ENCODE data around the gene SNED1. TPM values are rescaled to one million over a fixed set of nuclear protein-coding genes. Genes with fewer than 3 reads are reported as not detected.

Gene SNED1
- total and polyA plus RNA-seq, 5 experiments from 2014 or later = 0.60 to 99.9 (median 3.0) TPM

DNA sequence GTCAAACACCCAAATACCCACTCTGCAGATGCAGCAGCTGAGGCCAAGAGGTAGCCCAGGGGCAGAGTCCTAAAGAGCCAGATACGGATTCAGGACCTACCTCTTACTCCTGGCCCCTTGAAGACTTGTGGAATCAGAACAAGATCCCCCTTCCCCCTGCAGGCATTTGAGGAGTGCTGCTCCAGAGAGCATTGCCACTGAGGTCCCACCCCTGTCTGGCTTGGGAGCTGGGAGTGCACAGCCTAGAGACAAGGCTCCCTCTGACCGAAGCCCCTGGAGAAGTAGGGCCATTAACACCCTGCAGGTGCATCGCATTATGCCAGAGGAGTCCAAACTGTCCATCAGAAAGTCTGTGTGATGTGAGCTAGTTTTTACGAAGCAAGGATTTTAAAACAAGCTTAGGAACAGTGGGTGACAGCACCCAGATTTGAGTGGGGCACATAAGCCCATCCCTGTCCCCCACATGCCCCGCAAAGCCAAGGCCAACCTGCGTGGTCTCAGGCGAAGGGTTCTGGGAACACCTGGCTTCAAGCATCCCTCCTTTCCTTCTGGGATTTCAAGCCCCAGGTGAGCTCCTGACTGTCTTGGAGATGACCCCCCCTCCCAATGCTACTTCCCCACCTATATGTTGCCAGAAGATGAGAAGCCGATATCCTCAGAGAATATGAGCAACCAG is 55.3 kb downstream of the SNED1 start:
- no peaks in the 10 kb centered on the region for H3K27me3 Mint-ChIP-seq
- POLR2A ChIA-PET = interaction anchor here (1.0 to 1.4 kb wide), 3 partner anchors 10 to 68 kb away, joined by 3 to 4 read pairs (median 3); no protein-coding TSS in a partner anchor
- DNase-seq = no peak
- peaks cover 0 to 25% (median 2%) of the 10 kb centered on the region in 3 donors for H3K36me3 Mint-ChIP-seq
- H3K27ac Mint-ChIP-seq = peak overlapping the region in 4 of 10 donors; percentile 4 to 38 (median 28)
- H3K4me1 Mint-ChIP-seq = peaks cover 0 to 4% (median 2%) of the 10 kb centered on the region in 4 donors
- ATAC-seq = no peak
- H3K4me3 Mint-ChIP-seq = no peak overlapping the region
- H3K9me3 Mint-ChIP-seq = no peaks in the 10 kb centered on the region

DNA sequence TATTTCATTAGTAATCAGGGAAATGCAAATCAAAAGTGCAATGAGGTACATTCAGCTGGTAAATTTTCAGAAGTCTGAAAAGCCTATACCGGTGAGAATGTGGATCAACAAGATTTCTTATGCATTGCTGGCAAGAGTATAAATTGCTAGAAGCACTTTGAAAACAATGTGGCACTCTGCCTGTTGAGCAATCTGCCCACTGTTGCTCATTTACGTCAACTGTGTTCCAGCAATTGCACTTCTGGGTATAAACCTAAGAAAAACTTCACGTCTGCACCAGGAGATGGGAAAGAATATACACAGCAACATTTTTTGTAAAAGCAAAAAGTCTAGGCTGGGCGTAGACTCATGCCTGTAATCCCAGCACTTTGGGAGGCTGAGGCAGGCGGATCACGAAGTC is 62.9 kb downstream of the SNED1 start:
- Mint-ChIP-seq H3K4me1 (peaks cover 2 to 16% (median 13%) of the 10 kb centered on the region in 4 donors), H3K27me3 (no peaks in the 10 kb centered on the region), H3K36me3 (no peaks in the 10 kb centered on the region), H3K9me3 (no peaks in the 10 kb centered on the region), H3K27ac (peak overlapping the region in 2 of 10 donors; percentile 56 to 78), H3K4me3 (no peak overlapping the region)
- DNase-seq (no peak), ATAC-seq (no peak)
- POLR2A ChIA-PET = interaction anchor here (1.6 kb wide), 1 partner anchor 23 kb away, joined by 6 read pairs; no protein-coding TSS in a partner anchor

DNA sequence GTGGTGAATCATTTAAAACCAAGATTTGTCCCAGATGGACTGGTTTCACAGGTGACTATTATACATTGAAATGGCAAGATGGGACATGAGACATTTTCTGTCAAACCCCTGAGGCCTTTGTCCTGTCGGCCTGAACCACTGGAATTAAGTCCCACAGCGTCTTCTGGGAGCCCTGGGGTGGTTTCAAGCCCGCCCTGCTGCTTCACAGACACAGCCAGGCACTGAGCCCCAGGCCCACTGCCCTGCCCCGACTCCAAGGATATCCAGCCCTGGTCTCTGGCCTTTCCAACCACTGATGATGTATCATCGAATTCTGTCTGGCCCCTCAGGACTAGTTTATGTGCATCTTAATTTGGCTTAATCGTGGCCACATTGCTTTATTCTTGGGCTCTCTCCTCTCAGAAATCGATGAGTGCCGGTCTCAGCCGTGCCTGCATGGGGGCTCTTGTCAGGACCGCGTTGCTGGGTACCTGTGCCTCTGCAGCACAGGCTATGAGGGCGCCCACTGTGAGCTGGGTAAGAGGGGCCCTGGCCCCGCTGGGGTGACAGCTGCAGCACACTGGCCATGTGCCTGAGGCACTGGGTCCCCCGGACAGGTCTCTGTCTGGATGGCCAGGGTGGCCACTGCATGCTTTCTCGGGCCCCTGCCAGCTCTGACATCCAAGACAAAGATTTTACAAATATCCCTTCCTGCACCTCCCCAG is 64.1 kb downstream of the SNED1 start:
- Mint-ChIP-seq H3K36me3 (no peaks in the 10 kb centered on the region), H3K27me3 (no peaks in the 10 kb centered on the region), H3K4me3 (peak overlapping the region in 4 of 10 donors; percentile 41 to 74 (median 43)), H3K27ac (peak overlapping the region in 1 of 10 donors; percentile 27), H3K4me1 (peaks cover 2 to 17% (median 13%) of the 10 kb centered on the region in 4 donors), H3K9me3 (no peaks in the 10 kb centered on the region)
- no peak for ATAC-seq
- no peak for DNase-seq
- POLR2A ChIA-PET = interaction anchor here (1.0 to 2.6 kb wide), 5 partner anchors 15 to 79 kb away, joined by 3 to 10 read pairs (median 4); no protein-coding TSS in a partner anchor

DNA sequence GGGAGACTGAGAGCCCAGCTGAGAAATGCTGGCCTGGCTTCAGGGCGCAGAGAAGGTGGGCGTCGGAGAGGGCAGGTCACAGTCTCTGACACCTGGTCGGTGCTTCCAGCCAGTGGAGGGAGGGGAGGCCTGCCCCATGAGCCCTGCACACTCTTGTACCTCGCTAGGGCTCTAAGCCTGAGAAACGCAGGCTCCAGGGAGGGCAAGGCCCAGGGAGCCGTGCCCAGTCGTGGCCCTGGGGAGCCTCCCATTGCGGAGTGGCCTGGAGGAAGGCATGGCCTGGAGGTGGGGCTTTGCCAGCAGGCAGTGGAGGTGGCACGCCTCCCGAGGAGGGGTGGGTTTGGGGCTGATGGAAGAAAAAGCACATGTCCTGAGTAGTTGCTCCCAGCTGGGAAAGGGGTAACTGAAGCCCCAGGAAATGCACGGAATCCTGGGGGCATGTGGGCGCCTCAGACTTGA is 64.7 kb downstream of the SNED1 start:
- no peaks in the 10 kb centered on the region for H3K9me3 Mint-ChIP-seq
- DNase-seq = no peak
- peaks cover 0 to 1% (median 0%) of the 10 kb centered on the region in 3 donors for H3K36me3 Mint-ChIP-seq
- POLR2A ChIA-PET = interaction anchor here (0.9 to 2.6 kb wide), 7 partner anchors 10 to 88 kb away, joined by 3 to 10 read pairs (median 3); no protein-coding TSS in a partner anchor
- peaks cover 0 to 17% (median 13%) of the 10 kb centered on the region in 4 donors for H3K4me1 Mint-ChIP-seq
- peak overlapping the region in 1 of 10 donors; percentile 34 for H3K27ac Mint-ChIP-seq
- H3K4me3 Mint-ChIP-seq = peak overlapping the region in 7 of 10 donors; percentile 10 to 74 (median 41)
- no peak for ATAC-seq
- H3K27me3 Mint-ChIP-seq = no peaks in the 10 kb centered on the region

DNA sequence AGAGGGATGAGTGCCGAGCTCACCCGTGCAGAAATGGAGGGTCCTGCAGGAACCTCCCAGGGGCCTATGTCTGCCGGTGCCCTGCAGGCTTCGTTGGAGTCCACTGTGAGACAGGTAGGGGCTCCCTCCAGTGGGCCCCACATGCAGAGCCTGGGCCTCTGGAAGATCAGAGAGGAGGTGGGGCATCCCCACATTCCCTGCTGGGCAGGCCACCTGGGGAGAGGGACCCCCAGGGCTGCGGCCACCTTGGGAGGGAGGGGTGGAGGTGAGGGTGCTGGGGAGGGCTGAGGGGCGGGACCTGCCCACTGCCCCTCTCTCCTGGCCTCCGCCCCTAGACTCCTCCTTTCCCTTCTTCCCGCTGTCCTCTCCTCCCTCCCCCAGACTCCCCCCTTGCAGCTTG is 65.2 kb downstream of the SNED1 start:
- peak in 4 of 10 donors; percentile 22 to 35 (median 26) for DNase-seq
- no peaks in the 10 kb centered on the region for H3K9me3 Mint-ChIP-seq
- peak overlapping the region; percentile 7 to 81 (median 74) for H3K4me3 Mint-ChIP-seq
- peaks cover 0 to 3% (median 0%) of the 10 kb centered on the region in 3 donors for H3K36me3 Mint-ChIP-seq
- H3K4me1 Mint-ChIP-seq = peaks cover 0 to 17% (median 13%) of the 10 kb centered on the region in 4 donors
- no peaks in the 10 kb centered on the region for H3K27me3 Mint-ChIP-seq
- ATAC-seq = peak; percentile 63 to 75
- peak overlapping the region in 6 of 10 donors; percentile 67 to 83 (median 76) for H3K27ac Mint-ChIP-seq
- POLR2A ChIA-PET = interaction anchor here (0.5 to 2.6 kb wide), 7 partner anchors 10 to 238 kb away, joined by 3 to 10 read pairs (median 3); no protein-coding TSS in a partner anchor

DNA sequence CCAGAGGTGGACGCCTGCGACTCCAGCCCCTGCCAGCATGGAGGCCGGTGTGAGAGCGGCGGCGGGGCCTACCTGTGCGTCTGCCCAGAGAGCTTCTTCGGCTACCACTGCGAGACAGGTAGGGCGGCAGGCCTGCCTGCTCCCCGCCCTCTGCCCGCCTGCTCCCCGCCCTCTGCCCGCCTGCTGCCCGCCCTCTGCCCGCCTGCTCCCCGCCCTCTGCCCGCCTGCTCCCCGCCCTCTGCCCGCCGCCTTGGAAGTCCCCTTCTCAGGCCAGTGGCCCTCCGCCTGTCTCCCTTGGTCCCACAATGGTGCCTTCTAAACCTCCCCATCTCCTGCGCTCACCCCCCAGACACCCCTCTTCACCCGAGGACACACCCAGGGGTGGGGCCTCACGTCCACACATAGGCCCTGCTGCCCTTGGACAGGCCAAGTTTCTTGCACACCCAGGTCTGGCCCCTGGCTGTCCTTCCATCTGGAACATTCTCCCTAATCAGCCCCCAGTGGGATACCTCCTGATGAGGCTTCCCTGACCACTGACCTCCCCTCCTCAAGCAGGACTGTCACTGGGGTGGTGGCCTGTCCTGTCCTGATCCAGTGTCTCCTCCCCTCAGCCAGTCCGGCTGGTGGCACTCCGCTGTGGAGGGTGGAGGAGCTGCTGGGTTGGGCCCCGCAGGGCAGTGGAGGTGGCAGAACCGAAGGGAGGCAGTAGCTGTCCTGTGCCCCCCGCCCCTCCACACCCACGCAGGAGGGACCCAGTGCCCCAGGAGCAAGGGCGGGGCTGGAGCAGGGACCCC is 65.8 kb downstream of the SNED1 start:
- ATAC-seq (peak; percentile 87 to 89), DNase-seq (peak; percentile 22 to 79 (median 51))
- Mint-ChIP-seq H3K36me3 (peaks cover 0 to 3% (median 0%) of the 10 kb centered on the region in 3 donors), H3K4me1 (peaks cover 0 to 17% (median 13%) of the 10 kb centered on the region in 4 donors), H3K4me3 (peak overlapping the region in 9 of 10 donors; percentile 7 to 81 (median 74)), H3K27me3 (no peaks in the 10 kb centered on the region), H3K27ac (peak overlapping the region in 8 of 10 donors; percentile 57 to 83 (median 75)), H3K9me3 (no peaks in the 10 kb centered on the region)
- POLR2A ChIA-PET = interaction anchor here (0.5 to 2.6 kb wide), 6 partner anchors 13 to 237 kb away, joined by 3 to 10 read pairs (median 4); no protein-coding TSS in a partner anchor

DNA sequence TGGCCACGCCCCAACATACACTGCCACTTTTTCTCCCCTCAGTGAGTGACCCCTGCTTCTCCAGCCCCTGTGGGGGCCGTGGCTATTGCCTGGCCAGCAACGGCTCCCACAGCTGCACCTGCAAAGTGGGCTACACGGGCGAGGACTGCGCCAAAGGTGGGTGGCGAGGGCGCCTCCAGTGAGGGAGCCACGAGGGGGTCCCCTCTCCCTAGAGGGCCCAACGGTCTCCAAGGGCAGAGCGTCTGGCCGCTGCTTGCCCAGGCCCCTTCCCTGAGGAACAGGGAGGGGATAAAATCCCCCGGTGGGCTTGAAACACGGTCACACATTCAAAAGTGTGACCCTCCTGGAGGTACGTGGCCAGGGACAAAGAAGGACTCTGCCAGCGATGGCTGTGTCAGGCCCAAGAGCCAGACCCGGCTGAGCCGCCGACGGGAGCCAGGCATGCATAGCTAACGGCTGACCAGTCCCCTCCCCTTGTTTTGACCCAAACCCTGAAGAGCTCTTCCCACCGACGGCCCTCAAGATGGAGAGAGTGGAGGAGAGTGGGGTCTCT is 66.5 kb downstream of the SNED1 start:
- POLR2A ChIA-PET = interaction anchor here (1.4 kb wide), 1 partner anchor 25 kb away, joined by 4 read pairs; no protein-coding TSS in a partner anchor
- H3K36me3 Mint-ChIP-seq = peaks cover 0 to 5% (median 0%) of the 10 kb centered on the region in 3 donors
- H3K4me3 Mint-ChIP-seq = peak overlapping the region in 2 of 10 donors; percentile 41 to 74
- peak overlapping the region in 2 of 10 donors; percentile 52 to 83 for H3K27ac Mint-ChIP-seq
- peaks cover 0 to 17% (median 11%) of the 10 kb centered on the region in 4 donors for H3K4me1 Mint-ChIP-seq
- H3K9me3 Mint-ChIP-seq = no peaks in the 10 kb centered on the region
- no peak for ATAC-seq
- H3K27me3 Mint-ChIP-seq = no peaks in the 10 kb centered on the region
- no peak for DNase-seq

DNA sequence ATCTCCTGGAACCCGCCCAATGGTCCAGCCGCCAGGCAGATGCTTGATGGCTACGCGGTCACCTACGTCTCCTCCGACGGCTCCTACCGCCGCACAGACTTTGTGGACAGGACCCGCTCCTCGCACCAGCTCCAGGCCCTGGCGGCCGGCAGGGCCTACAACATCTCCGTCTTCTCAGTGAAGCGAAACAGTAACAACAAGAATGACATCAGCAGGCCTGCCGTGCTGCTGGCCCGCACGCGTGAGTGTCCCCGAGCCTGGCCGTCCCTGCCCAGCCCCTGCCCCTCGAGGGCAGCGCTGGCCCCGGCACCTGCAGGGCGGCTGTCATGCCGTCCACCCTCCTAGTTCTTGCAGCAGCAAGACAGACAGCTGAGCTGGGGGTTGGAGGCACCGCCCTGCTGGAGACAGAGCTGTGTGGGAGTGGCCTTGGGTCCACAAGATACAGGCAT is 67.0 kb downstream of the SNED1 start:
- Mint-ChIP-seq H3K36me3 (peaks cover 0 to 6% (median 0%) of the 10 kb centered on the region in 3 donors), H3K9me3 (no peaks in the 10 kb centered on the region), H3K27ac (peak overlapping the region in 2 of 10 donors; percentile 52 to 63), H3K4me3 (peak overlapping the region in 1 of 10 donors; percentile 74), H3K4me1 (peaks cover 0 to 19% (median 11%) of the 10 kb centered on the region in 4 donors), H3K27me3 (no peaks in the 10 kb centered on the region)
- POLR2A ChIA-PET = interaction anchor here (0.6 to 1.4 kb wide), 3 partner anchors 24 to 82 kb away, joined by 4 to 7 read pairs (median 4); no protein-coding TSS in a partner anchor
- no peak for DNase-seq
- ATAC-seq = no peak

DNA sequence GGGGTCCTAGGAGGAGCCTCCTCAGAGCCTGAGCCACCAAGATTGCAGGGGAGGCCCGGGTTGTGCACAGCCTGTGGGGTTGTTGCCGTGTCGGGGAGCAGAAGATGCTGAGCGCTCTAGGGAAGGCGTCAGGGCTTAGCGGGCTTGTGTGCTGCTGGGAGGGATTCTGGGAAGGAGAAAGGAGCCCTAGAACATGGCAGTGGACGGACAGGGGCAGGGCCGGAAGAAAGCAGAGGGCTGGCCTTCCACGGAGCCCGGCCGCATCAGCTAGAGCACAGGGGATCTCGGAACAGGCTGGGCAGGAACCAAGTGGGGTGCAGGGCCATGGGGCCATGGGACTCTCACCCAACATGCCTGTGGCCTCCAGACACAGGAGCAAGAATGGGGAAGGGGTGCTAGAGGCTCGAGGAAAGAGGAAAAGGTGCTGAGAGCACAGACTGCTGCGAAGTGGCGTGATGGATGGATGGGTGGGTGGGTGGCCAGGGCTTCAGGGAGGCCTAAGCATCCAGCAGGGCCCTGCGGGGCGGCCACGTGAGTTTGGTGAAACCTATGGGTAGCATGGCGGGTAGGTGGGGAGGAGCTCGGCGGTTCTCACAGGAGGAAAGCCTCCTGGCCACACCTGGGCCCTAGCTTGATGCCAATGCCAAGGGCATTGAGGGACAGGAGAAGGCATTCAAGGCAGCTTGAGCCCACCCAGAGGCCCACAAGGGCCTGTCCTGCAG is 67.9 kb downstream of the SNED1 start:
- no peak for ATAC-seq
- POLR2A ChIA-PET = interaction anchor here (1.0 to 1.4 kb wide), 2 partner anchors 23 to 83 kb away, joined by 4 read pairs; no protein-coding TSS in a partner anchor
- Mint-ChIP-seq H3K27ac (peak overlapping the region in 1 of 10 donors; percentile 71), H3K4me3 (peak overlapping the region in 1 of 10 donors; percentile 33), H3K9me3 (no peaks in the 10 kb centered on the region), H3K36me3 (peaks cover 0 to 10% (median 0%) of the 10 kb centered on the region in 3 donors), H3K27me3 (no peaks in the 10 kb centered on the region), H3K4me1 (peaks cover 0 to 24% (median 13%) of the 10 kb centered on the region in 4 donors)
- no peak for DNase-seq

DNA sequence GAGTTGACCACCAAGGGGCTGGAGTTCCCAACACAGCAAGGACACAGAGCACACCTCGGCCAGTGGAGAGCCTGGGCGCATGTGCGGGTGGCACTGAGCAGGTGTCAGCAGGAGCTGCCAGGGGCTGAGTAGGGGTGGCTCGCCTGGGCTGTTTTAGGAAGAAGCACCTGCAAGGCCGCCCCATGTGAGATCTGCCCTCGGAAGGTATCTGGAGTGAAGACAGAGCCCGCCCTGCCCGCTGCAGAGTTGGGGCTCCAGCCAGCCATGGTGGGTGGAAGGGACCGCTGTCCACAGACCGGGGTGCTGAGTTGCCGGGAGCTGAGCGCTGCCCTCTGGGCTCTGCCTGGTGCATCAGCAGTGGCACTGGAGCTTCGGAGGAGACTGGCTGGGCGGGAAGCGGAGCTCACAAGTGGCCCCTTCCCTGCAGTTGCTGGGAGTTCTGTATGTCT is 68.5 kb downstream of the SNED1 start:
- POLR2A ChIA-PET = no interaction called here
- no peak for ATAC-seq
- Mint-ChIP-seq H3K36me3 (peaks cover 0 to 12% (median 0%) of the 10 kb centered on the region in 3 donors), H3K27ac (no peak overlapping the region), H3K4me3 (no peak overlapping the region), H3K4me1 (peaks cover 0 to 24% (median 13%) of the 10 kb centered on the region in 4 donors), H3K9me3 (no peaks in the 10 kb centered on the region), H3K27me3 (no peaks in the 10 kb centered on the region)
- no peak for DNase-seq
